GM21529 (cell line): ENCODE measurements around the gene SH3RF3.

Source experiments
- ATAC-seq: cut with Tn5 transposase; IDR thresholded peaks from one replicate; pipeline ENCODE4 v1.9.1; 2021; ENCODE audit not compliant: unreplicated experiment

SH3RF3 gene

DNA sequence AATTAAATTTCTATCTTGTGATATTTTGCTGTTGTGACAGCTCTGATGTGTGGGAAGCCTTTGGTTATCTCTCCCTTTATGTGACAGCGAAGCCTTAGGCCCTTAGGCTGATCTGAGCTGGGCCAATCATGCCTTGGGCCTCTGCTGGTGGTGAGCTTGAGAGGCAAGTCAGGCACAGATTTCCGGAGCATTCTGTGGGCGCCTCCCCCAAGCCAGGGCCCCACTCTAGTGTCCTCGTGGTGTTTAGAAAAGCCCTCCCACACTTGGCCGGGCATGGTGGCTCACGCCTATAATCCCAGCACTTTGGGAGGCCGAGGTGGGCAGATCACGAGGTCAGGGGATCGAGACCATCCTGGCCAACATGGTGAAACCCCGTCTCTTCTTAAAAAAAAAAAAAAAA, 239.8 kb downstream of the SH3RF3 start:
- ATAC-seq: no peak

DNA sequence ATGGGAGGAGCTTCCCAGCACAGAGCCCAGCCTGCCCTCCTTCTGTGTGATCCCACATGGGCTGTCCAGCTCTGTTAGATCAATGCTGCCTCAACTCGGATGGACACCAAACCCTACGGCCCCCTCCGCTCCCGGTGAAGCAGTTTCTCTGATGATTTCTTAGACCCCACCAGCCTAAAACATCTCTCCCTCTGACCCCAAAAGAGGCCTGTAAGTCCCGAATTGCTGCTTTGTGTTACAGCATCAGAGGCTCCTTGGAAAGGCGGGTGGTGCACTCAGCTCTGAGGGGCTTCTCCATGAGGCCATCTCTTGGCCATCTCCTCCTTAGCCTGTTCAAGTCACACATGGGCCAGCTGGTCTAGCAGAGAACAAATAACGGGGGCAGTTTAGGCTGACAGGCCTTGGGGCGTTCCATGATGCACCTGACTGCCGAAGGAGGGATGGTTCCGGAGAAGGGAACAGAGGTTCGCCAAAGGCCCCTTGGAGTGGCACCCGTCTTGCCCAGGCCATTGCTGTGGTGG, 240.7 kb downstream of the SH3RF3 start:
- ATAC-seq: no peak

GRCh38 chr2:109370399-109371035, 241.5 kb downstream of the SH3RF3 start:
- no peak for ATAC-seq

- no peak for ATAC-seq
Observed at GRCh38 chr2:109371481-109372170, 242.6 kb downstream of the SH3RF3 start.

DNA sequence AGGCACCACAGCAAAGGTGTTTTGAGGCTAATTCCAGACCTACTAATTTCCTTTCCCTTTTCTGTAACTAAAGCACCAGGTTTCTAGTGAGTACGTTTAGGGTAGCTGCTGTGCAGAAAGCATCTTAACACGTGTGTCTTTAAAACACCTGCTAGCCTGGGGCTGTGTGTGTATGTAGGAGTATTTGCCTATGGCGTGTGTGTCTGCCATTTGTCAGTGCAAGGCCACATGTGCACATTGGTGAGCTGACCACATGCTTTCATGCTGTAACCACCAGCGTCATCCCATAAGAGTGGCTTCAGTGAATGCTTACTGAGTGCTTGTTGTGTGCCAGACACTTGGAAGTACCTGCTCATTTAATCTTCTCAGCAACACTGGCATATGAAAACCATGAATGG, 243.2 kb downstream of the SH3RF3 start:
- no peak for ATAC-seq

- ATAC-seq: no peak
Observed at GRCh38 chr2:109372614-109373013, 243.6 kb downstream of the SH3RF3 start.

DNA sequence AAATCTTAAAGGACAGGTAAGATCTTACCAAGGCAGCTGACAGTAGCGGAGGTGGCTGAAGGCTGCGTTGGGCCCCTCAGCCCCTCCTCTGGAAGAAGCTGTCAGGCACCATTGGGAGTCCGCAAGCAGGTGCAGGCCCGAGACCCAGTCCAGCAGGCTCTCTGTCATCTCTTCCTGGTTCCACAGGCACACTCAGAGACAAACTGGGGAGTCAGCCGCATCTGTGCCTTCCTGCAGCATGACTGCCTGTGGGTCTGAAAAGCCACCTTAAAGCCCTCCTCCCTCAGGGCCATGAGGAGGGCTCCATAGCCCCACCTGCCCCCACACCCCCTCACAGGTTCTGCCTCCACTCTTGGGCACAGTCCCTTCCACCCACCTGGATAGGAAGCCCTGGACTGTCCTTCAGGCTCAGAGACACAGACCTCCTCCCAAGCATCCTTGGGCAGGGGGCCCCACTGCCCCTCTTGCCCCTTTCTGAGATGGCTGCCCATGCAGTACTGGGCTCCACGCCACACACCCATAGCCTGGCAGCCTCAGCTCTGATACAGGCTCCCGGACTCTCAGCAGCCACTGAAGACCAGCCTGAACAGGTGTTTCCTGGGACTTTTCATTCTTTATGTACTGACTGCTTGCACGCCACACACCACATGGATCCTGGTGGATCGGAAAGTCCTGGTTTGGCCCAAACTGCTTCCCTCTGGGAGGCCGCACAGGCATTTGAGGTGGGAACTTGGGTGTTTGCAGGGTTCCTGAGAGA, 245.0 kb downstream of the SH3RF3 start:
- ATAC-seq: no peak

DNA sequence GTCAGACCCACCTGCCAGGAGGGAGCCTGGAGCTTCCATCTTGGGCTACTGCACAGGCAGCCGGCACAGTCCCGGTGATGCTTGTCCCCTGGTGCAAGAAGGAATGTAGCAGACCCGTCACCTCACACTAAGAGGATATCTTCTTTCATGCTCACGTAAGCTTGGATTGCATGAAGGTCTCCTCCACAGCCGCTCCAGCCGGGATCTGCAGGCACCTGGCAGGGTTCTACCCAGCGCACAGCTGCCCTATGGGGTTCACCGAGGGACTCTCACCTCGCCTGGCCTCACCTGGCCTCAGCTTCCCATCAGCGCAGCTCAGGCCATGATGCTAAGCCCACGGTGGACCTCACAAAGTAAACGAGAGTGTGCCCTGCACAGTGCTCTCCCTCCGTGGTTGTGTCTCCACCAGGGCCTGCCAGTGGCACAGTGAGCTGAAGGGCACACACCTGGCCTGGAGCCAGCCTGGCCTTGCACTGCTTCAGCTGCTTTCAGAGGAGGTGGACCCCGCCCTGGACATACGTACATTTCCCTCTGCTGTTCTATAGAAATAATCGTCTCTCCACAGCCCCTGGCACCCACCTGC, 245.6 kb downstream of the SH3RF3 start:
- no peak for ATAC-seq

DNA sequence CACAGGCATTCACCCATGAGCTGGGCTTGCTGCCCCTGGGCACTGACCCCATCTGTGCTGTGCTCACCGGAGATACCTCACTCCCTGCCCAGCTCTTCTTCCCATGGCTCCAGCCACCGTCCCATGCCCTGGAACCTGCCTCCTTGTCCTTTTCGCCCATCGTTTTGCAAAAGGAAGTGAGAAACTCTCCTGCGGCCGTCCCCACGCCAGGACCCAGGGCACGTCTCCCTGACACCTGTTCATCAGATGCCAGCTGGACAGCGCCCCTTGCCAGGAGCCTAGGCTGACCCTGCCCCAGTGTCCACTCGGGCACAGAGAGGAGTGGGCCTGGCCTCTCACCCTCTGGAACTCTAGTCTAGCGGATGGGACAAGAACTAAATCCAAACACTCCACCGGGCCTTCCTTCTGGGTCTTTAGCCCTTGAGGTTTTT, 246.1 kb downstream of the SH3RF3 start:
- ATAC-seq: no peak

DNA sequence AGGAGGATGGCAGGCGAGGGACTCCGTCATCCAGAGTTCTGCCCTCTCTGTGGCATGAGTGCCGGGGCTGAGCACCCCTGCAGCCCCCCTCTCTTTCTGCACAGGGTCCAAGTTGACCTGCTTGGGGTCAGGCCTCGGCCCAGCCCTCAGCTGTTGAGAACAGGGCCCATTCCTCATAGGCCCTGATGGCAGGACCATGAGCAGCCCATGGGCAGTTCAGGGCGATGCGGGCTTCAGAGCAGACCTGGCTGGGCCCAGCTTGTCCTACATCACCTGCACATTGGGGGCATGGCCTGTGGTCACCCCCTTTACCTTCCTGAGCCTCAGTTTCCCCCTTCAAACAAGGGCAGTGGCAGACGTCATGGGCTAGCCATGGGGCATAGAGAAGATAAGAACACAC, 246.7 kb downstream of the SH3RF3 start:
- no peak for ATAC-seq

GRCh38 chr2:109376115-109376514, 247.1 kb downstream of the SH3RF3 start:
- no peak for ATAC-seq

DNA sequence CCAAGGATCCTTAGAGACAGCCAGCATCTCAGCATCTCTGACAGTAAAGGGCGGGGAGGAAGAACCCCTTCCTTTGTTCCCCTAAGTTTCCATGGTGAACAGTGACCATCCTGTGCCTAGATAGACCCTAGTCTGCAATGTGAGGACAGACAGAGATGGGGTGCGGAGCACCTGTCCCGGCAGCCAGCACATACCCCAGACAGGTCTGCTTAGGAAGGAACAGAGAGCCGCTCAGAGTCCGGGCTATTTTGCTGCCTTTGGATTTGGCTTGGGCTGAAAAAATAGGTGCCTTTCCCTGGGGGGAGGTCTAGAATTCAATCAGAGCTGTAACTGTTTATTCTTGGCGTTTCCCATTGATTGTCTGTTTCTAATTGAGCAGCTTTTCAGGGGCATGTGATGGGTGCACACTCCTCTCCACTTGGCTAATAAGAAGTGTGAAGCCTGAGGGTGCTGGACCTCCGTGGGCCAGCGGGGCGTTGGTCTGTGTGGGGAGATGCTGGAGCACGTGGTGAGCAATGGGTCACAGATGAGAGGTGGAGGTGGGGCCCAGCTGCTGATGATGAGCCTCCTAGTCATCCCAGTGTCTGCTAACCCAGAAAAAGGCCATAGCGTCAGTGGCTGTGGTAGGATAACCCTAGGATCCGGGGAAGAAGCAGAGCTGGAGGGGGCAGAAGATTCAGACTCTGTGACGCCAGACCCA, 247.9 kb downstream of the SH3RF3 start:
- no peak for ATAC-seq

DNA sequence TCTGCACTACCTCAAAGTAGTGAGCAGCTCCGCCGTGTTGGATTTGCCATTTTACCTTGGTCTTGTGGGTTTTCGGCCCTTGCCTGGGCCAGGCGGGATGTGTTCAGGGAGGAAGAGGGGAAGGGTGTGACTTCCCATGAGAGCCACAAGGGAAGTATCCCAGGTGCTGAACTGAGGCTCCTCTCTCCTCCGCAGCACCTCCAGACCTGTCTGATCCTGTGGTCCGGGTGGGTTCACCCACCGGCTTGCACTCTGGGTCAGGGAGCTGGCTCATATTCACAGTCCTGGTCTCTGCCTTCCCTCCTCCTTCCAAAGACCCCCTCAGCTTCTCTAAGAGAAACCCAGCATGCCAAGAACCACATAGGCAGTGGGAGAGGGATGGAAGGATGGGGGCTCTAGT, 249.0 kb downstream of the SH3RF3 start:
- no peak for ATAC-seq

- ATAC-seq: no peak
Observed at GRCh38 chr2:109378682-109379081, 249.7 kb downstream of the SH3RF3 start.

- no peak for ATAC-seq
Observed at GRCh38 chr2:109379507-109379906, 250.5 kb downstream of the SH3RF3 start.

DNA sequence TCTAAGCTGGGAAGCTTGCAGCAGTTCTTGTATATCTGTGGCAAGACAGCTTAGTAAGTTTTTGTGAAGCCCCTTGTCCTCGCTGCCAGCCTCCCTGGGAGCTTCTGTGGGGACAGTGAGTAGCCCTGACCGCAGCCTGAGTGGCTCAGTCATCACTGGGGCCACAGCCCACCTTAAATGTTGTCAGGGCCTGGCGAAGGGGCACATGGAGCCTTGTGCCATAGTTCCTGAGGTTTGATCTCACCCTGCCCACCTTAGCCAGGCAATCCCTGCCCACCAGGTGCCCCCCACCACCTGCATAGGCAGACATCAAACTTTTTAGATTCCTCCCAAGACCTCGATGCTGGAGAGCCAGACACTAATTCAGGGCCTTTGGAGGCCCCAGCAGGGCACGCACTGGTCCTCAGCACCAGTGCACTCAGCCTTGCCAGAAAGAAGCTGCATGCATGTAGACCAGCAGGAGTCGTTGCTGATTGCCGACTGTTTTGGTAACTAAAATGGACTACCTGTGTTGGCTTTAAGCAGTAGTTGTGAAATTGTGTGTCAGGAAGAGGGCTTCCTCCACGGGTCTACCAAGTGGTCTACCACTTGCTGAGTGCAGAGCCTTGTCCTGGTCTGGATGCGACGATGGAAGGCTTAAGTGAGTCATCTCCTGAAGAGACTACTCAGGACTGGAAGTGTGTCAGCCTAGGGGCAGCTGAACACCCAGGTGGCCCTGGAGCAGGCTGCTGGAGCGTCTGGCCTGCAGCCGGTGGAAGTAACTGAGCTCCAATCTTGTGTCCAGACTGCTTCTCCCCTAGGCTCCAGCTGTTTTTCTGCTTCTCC, 251.7 kb downstream of the SH3RF3 start:
- ATAC-seq: no peak

DNA sequence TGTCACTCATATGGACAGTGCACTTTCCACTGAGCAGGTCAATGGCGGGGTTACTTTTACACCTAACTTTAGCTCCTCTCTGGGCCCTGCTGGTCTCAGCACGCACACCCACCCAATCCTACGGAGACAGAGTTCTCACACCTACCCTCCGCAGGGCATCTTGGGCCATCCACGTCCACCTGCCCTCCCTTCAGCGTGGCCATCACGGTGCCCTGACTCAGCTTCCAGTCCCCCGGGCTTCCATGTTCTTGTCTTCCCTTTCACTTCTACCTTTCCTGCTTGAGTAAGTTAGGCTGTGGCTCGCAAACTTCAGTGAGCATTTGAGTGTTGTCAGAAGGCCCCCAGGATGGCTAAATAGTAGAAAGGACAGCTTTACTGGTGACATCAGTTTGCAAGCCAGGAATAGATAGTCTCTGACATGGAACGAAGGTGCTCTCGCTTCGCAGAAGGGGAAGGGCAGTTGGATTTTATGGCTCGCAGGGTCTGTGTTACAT, 252.4 kb downstream of the SH3RF3 start:
- ATAC-seq: no peak

- no peak for ATAC-seq
Observed at GRCh38 chr2:109382226-109382895, 253.4 kb downstream of the SH3RF3 start.

DNA sequence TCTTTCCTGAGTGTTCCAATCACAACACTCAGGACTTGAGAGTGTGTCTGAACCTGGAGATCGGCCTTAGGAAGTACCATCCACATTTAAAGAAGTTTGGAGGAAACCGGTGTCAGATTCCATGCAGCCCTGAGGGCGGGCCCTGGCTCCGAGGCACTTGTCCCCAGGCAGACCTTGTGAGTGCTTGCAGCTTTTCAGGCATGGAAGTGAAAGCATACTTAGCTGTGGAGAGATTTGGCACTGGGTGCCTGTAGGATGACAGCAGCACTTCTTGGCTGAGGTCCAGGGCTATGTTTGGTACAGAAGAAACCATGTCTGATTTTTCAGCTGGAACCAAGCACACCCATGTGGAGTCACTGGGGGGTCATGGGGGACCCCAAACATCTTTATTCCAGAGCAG, 253.9 kb downstream of the SH3RF3 start:
- no peak for ATAC-seq
